ENCODE measurements around the gene ALB.

GRCh38 chr4:73417973-73418372 lies 13.9 kb downstream of the ALB start:
- no peak for TF ChIP-seq CTCF (IDR thresholded peaks at IDR 0.05)
- TF ChIP-seq POLR2A (IDR thresholded peaks at IDR 0.05), result no peak
